ENCODE results near the gene PDZRN4.

Gene PDZRN4

GRCh38 chr12:41362931-41363330, 174.8 kb downstream of the PDZRN4 start:
- DNase-seq (ENCODE audit: low spot score): no peak

GRCh38 chr12:41364211-41364610, 176.1 kb downstream of the PDZRN4 start:
- no peak for DNase-seq (ENCODE audit: low spot score)

GRCh38 chr12:41365653-41366171, 177.6 kb downstream of the PDZRN4 start:
- DNase-seq (ENCODE audit: low spot score): no peak

GRCh38 chr12:41367726-41368405, 179.7 kb downstream of the PDZRN4 start:
- DNase-seq (ENCODE audit: low spot score): peak; percentile 4

- no peak for DNase-seq (ENCODE audit: low spot score)
Observed at GRCh38 chr12:41380878-41381277, 192.8 kb downstream of the PDZRN4 start.

GRCh38 chr12:41402801-41403200, 214.7 kb downstream of the PDZRN4 start:
- no peak for DNase-seq (ENCODE audit: low spot score)

GRCh38 chr12:41407232-41407799, 219.2 kb downstream of the PDZRN4 start:
- no peak for DNase-seq (ENCODE audit: low spot score)

- no peak for DNase-seq (ENCODE audit: low spot score)
Observed at GRCh38 chr12:41409628-41410027, 221.5 kb downstream of the PDZRN4 start.

GRCh38 chr12:41418586-41418985, 230.5 kb downstream of the PDZRN4 start:
- no peak for DNase-seq (ENCODE audit: low spot score)

- DNase-seq (ENCODE audit: low spot score): no peak
Observed at GRCh38 chr12:41419131-41419893, 231.2 kb downstream of the PDZRN4 start.

- no peak for DNase-seq (ENCODE audit: low spot score)
Observed at GRCh38 chr12:41424651-41425050, 236.5 kb downstream of the PDZRN4 start.

- DNase-seq (ENCODE audit: low spot score): no peak
Observed at GRCh38 chr12:41433460-41433859, 245.3 kb downstream of the PDZRN4 start.

GRCh38 chr12:41436076-41436475, 248.0 kb downstream of the PDZRN4 start:
- DNase-seq (ENCODE audit: low spot score): no peak

- no peak for DNase-seq (ENCODE audit: low spot score)
Observed at GRCh38 chr12:41437563-41437962, 249.4 kb downstream of the PDZRN4 start.

GRCh38 chr12:41438854-41439541, 250.9 kb downstream of the PDZRN4 start:
- no peak for DNase-seq (ENCODE audit: low spot score)

GRCh38 chr12:41439801-41440200, 251.7 kb downstream of the PDZRN4 start:
- no peak for DNase-seq (ENCODE audit: low spot score)

GRCh38 chr12:41441180-41441579, 253.1 kb downstream of the PDZRN4 start:
- DNase-seq (ENCODE audit: low spot score): no peak

- no peak for DNase-seq (ENCODE audit: low spot score)
Observed at GRCh38 chr12:41442896-41443295, 254.8 kb downstream of the PDZRN4 start.

GRCh38 chr12:41443690-41444089, 255.6 kb downstream of the PDZRN4 start:
- no peak for DNase-seq (ENCODE audit: low spot score)

- DNase-seq (ENCODE audit: low spot score): no peak
Observed at GRCh38 chr12:41452838-41453407, 264.8 kb downstream of the PDZRN4 start.

GRCh38 chr12:41453409-41453808, 265.3 kb downstream of the PDZRN4 start:
- DNase-seq (ENCODE audit: low spot score): no peak

Measured in HuH-7 (cell line).